ENCODE results near the gene PKD1. TPM values are rescaled to one million over a fixed set of nuclear protein-coding genes. Genes with fewer than 3 reads are reported as not detected.
"Not testable (repeated sequence)": the region's sequence is repeated elsewhere in the genome, so short reads cannot be mapped to it uniquely, and the experiment has no call there.

Gene PKD1
- total RNA-seq, 2 donors from 2014 or later, result 205 to 349 TPM

GRCh38 chr16:2112539-2113106 is 23.1 kb downstream of the PKD1 start:
- H3K27me3 ChIP-seq (replicated peaks; ENCODE audit: insufficient read depth); H3K4me3 ChIP-seq; intact Hi-C loops (cut with DNase I); DNase-seq (ENCODE audit: low spot score); H3K27ac ChIP-seq; H3K9me3 ChIP-seq; H3K4me1 ChIP-seq (replicated peaks): not testable (repeated sequence)
- peaks cover 12 to 26% of the 10 kb centered on the region in 2 donors for H3K36me3 ChIP-seq
- 86% methylated on average over 25 of the region's 30 CpGs for WGBS

DNA sequence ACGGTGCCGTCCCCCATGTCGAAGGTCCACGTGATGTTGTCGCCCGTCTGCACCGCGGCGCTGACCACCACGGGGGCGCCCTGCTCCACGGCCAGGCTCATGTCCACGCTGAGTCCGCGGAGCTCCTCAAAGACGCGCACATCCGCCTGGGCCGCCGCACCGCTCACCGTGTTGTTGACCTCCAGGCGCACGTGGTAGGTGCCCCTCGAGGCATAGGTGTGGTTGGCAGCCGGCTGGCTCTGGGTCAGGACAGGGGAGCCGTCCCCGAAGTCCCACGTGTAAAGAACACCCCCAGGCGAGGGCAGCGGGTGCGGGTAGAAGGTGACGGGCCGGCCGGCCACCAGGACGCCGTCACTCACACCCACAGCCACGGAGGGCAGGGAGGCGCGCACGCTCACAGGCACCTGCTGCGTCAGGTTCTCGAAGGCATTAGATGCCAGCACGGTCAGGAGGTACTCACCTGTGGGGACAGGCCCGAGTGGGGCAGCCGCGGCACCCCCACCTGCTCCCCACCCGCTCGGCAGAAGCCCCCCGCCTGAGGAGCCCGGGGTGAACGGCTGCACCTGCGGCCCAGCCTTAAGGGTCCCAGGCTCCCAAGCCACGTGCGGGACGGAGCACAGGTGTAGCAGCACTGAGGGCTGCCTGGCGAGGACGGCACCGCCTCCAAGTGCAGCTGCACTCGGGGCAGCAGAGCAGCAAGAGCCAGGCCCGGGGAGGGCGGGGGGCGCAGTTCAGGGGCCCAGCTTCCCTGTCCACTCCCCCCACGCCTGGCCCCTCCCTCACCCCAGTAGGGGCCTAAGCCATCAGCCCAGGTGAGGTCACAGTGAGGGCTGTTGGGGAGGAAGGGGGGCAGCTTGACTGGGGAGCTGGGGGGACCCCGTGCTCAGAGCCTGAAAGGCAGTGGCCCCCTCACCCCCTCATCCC is 24.0 kb downstream of the PKD1 start:
- 93% methylated on average over 53 of the region's 65 CpGs for WGBS
- DNase-seq (ENCODE audit: low spot score); H3K4me3 ChIP-seq; H3K4me1 ChIP-seq (replicated peaks); H3K27me3 ChIP-seq (replicated peaks; ENCODE audit: insufficient read depth); H3K9me3 ChIP-seq; H3K27ac ChIP-seq; intact Hi-C loops (cut with DNase I): not testable (repeated sequence)
- H3K36me3 ChIP-seq, result peaks cover 12 to 26% of the 10 kb centered on the region in 2 donors

DNA sequence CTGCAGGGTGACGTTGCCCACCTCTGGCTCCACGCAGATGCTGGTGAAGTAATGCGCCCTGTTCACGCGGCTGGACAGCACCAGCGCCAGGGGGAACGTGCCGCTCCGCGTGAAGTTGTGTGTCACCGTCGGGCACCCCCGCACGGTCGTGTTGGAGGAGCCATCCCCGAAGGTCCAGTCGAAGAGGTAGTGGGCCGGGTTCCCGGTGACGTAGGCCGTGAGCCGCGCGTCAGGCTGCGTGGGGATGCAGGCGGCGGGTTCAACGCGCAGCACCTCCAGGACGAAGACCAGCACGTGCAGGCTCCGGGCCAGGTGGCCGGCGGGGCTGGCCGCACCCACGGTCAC is 24.7 kb downstream of the PKD1 start:
- H3K9me3 ChIP-seq; H3K27me3 ChIP-seq (replicated peaks; ENCODE audit: insufficient read depth); H3K4me3 ChIP-seq; DNase-seq (ENCODE audit: low spot score); H3K27ac ChIP-seq; H3K4me1 ChIP-seq (replicated peaks); intact Hi-C loops (cut with DNase I): not testable (repeated sequence)
- peaks cover 12 to 26% of the 10 kb centered on the region in 2 donors for H3K36me3 ChIP-seq
- 93% methylated on average over 36 of the region's 36 CpGs for WGBS

- H3K4me3 ChIP-seq; intact Hi-C loops (cut with DNase I); H3K27ac ChIP-seq; H3K27me3 ChIP-seq (replicated peaks; ENCODE audit: insufficient read depth); H3K4me1 ChIP-seq (replicated peaks); DNase-seq (ENCODE audit: low spot score); H3K9me3 ChIP-seq: not testable (repeated sequence)
- 82% methylated on average over 29 of the region's 43 CpGs for WGBS
- peaks cover 12 to 26% of the 10 kb centered on the region in 2 donors for H3K36me3 ChIP-seq
Observed at GRCh38 chr16:2110332-2111008, 25.2 kb downstream of the PKD1 start.

DNA sequence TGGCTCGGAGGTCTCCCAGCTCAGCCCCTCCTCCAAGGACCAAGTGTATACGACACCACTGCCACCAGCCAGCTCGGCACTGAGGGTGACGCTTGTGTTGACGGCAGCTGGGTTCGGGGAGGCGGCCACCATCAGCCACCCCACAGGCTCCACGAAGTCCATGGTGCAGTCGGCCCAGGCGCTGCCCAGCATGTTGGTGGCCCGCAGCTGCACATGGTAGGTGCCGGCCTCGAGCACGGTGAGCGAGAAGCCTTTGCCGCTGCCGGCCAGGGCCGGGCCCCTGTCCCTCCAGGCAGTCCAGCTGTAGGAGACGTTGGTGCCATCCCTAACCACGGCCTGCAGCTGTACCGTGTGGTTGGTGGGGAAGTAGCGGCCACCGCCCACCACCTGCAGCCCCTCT is 25.8 kb downstream of the PKD1 start:
- H3K9me3 ChIP-seq; H3K4me3 ChIP-seq; DNase-seq (ENCODE audit: low spot score); H3K27me3 ChIP-seq (replicated peaks; ENCODE audit: insufficient read depth); H3K4me1 ChIP-seq (replicated peaks); H3K27ac ChIP-seq; intact Hi-C loops (cut with DNase I): not testable (repeated sequence)
- H3K36me3 ChIP-seq, result peaks cover 12 to 26% of the 10 kb centered on the region in 2 donors
- 85% methylated on average over 23 of the region's 23 CpGs for WGBS

DNA sequence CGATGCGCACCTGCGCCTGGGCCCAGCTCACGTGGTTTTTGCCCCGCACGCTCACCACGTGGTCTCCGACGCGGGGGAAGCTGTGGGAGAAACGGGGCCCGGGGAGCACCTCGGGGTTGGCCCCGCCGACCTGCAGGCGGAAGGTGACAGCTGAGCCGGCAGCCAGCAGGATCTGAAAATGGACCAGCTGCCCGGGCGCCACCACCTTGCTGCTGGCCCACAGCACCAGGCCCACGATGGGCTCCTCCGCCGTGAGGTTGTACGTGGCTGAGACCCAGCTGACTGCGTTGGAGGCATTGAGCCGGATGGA is 26.5 kb downstream of the PKD1 start:
- 93% methylated on average over 25 of the region's 25 CpGs for WGBS
- H3K27ac ChIP-seq; intact Hi-C loops (cut with DNase I); H3K4me3 ChIP-seq; H3K27me3 ChIP-seq (replicated peaks; ENCODE audit: insufficient read depth); H3K9me3 ChIP-seq; H3K4me1 ChIP-seq (replicated peaks); DNase-seq (ENCODE audit: low spot score): not testable (repeated sequence)
- H3K36me3 ChIP-seq, result peaks cover 11 to 26% of the 10 kb centered on the region in 2 donors

GRCh38 chr16:2108446-2109270 is 27.0 kb downstream of the PKD1 start:
- H3K9me3 ChIP-seq; H3K27ac ChIP-seq; DNase-seq (ENCODE audit: low spot score); intact Hi-C loops (cut with DNase I); H3K4me1 ChIP-seq (replicated peaks); H3K27me3 ChIP-seq (replicated peaks; ENCODE audit: insufficient read depth); H3K4me3 ChIP-seq: not testable (repeated sequence)
- 97% methylated on average over 60 of the region's 73 CpGs for WGBS
- H3K36me3 ChIP-seq, result peaks cover 9 to 22% of the 10 kb centered on the region in 2 donors

DNA sequence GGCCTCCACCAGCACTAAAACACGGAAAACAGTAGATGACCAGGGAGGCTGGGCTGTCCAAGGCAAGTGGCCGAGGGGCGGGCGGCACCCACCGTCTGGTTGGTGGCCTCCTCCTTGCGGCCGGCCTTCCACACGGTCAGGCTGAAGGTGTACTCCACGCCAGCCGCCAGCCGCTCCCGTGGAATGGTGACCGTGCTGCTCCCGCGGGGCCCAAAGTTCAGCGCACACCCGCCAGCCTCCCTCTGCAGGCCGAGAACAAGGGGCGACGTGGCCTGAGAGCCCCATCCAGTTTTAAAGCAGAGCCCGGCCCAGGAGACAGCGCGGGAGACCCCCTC is 27.9 kb downstream of the PKD1 start:
- H3K27me3 ChIP-seq (replicated peaks; ENCODE audit: insufficient read depth); H3K9me3 ChIP-seq; H3K4me3 ChIP-seq; H3K4me1 ChIP-seq (replicated peaks); H3K27ac ChIP-seq; intact Hi-C loops (cut with DNase I); DNase-seq (ENCODE audit: low spot score): not testable (repeated sequence)
- WGBS, result 90% methylated on average over 23 of the region's 23 CpGs
- peaks cover 9 to 20% of the 10 kb centered on the region in 2 donors for H3K36me3 ChIP-seq

GRCh38 chr16:2107121-2107790 is 28.4 kb downstream of the PKD1 start:
- H3K9me3 ChIP-seq; H3K4me3 ChIP-seq; intact Hi-C loops (cut with DNase I); H3K27me3 ChIP-seq (replicated peaks; ENCODE audit: insufficient read depth); H3K27ac ChIP-seq; DNase-seq (ENCODE audit: low spot score); H3K4me1 ChIP-seq (replicated peaks): not testable (repeated sequence)
- 84% methylated on average over 14 of the region's 17 CpGs for WGBS
- H3K36me3 ChIP-seq, result peaks cover 9 to 20% of the 10 kb centered on the region in 2 donors

DNA sequence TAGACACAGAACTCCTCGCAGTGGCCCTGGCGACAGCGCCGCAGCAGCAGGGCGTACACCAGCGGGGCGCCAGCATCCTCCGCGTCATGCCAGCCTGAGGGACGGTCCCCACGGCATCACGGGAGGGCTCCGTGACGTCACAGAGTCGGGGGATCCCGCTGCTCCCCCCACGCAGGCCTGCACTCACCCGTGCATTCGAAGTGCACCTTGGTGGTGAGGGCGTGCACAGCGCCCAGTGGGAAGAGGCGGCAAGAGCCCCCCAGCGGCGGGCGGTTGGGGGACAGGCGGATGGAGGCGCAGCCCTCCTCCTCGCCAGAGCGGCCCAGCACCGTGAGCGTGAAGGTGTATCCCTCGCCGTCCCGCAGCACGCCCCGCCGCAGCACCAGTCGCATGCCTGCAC is 29.5 kb downstream of the PKD1 start:
- 94% methylated on average over 29 of the region's 38 CpGs for WGBS
- H3K9me3 ChIP-seq; intact Hi-C loops (cut with DNase I); H3K4me3 ChIP-seq; H3K27ac ChIP-seq; H3K27me3 ChIP-seq (replicated peaks; ENCODE audit: insufficient read depth); H3K4me1 ChIP-seq (replicated peaks); DNase-seq (ENCODE audit: low spot score): not testable (repeated sequence)
- H3K36me3 ChIP-seq, result peaks cover 9 to 20% of the 10 kb centered on the region in 2 donors

DNA sequence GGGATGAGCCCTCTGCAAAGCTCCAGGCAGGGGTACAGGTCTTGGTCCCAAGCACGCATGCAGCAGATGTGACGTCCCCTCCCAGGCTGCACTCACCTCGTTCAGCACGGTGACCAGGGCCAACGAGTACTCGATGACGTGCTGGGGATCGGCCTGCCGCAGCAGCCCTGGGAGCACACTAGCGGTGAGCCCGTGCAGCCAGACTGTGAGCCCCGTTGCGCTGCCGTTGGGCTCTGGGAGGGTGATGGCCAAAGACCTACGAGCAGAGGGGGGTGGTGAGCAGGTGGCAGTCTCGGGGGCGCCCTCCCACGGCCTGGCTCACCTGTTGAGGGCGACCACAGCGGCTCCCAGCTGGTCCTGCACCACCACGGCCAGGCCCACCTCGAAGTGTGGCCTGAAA is 29.9 kb downstream of the PKD1 start:
- peaks cover 6 to 16% of the 10 kb centered on the region in 2 donors for H3K36me3 ChIP-seq

More for the DNA sequence above, 29.9 kb downstream of the PKD1 start:
- H3K27me3 ChIP-seq (replicated peaks; ENCODE audit: insufficient read depth); DNase-seq (ENCODE audit: low spot score); H3K4me1 ChIP-seq (replicated peaks); H3K27ac ChIP-seq; H3K9me3 ChIP-seq; intact Hi-C loops (cut with DNase I); H3K4me3 ChIP-seq: not testable (repeated sequence)
- 79% methylated on average over 15 of the region's 22 CpGs for WGBS
